ENCODE measurements around the gene C5AR1.
"Not testable (repeated sequence)": the region's sequence is repeated elsewhere in the genome, so short reads cannot be mapped to it uniquely, and the experiment has no call there.

The C5AR1 gene

GRCh38 chr19:47357788-47358680 is 48.4 kb downstream of the C5AR1 start:
- FAIRE-seq (no peak), DNase-seq (ENCODE audit: insufficient read length) (no peak)
- TF ChIP-seq POLR2A (IDR thresholded peaks at IDR 0.05; ENCODE audit: low read depth, low read length) (no peak), POLR2AphosphoS5 (IDR thresholded peaks at IDR 0.05; ENCODE audit: low read depth, low read length) (no peak), TAF1 (IDR thresholded peaks at IDR 0.05; ENCODE audit: borderline replicate concordance, low read depth, low read length) (no peak)

- TF ChIP-seq TAF1 (IDR thresholded peaks at IDR 0.05; ENCODE audit: borderline replicate concordance, low read depth, low read length) (no peak), POLR2AphosphoS5 (IDR thresholded peaks at IDR 0.05; ENCODE audit: low read depth, low read length) (no peak), POLR2A (IDR thresholded peaks at IDR 0.05; ENCODE audit: low read depth, low read length) (no peak)
- no peak for DNase-seq (ENCODE audit: insufficient read length)
- FAIRE-seq, result no peak
Measured at GRCh38 chr19:47358936-47359335, 49.3 kb downstream of the C5AR1 start.

GRCh38 chr19:47362321-47362720 is 52.7 kb downstream of the C5AR1 start:
- FAIRE-seq, result no peak
- no peak for DNase-seq (ENCODE audit: insufficient read length)
- TF ChIP-seq POLR2A (IDR thresholded peaks at IDR 0.05; ENCODE audit: low read depth, low read length) (no peak), POLR2AphosphoS5 (IDR thresholded peaks at IDR 0.05; ENCODE audit: low read depth, low read length) (no peak), TAF1 (IDR thresholded peaks at IDR 0.05; ENCODE audit: borderline replicate concordance, low read depth, low read length) (no peak)

DNA sequence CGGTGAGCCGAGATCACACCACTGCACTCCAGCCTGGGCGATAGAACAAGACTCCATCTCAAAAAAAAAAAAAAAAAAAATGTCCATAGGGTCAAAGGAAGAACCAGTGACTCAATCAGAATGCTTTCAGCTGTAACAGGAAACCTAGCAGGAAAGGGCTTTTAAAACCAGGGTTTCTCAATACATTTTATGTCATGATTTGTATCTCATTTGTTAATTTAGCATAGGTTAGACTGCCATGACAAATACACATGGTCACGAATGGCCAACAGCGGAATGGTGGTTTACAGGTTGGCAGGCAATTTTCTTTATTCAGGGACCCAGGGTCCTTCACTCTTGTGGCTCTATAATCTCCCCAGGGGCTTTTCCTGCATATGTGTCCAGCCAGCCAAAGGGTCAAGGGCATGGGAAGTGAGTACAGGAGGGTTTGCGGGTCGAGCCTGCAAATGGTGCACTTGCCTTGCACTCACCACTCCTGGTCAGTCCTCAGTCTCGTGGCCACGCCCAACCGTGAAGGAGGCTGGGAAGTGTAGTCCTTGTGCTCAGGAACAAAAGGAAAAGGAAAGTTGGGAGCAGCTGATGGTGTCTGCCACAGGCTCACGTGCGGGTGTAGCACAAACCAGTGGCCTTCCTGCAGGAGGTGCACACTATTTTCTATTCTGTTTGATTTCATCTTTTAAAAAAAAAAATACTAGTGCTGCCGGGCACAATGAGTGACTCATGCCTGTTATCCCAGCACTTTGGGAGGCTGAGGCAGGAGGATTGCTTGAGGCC is 54.3 kb downstream of the C5AR1 start:
- TF ChIP-seq TAF1 (IDR thresholded peaks at IDR 0.05; ENCODE audit: borderline replicate concordance, low read depth, low read length), result no peak
- TF ChIP-seq POLR2AphosphoS5 (IDR thresholded peaks at IDR 0.05; ENCODE audit: low read depth, low read length), result no peak
- no peak for TF ChIP-seq POLR2A (IDR thresholded peaks at IDR 0.05; ENCODE audit: low read depth, low read length)
- FAIRE-seq, result no peak
- DNase-seq (ENCODE audit: insufficient read length), result no peak

DNA sequence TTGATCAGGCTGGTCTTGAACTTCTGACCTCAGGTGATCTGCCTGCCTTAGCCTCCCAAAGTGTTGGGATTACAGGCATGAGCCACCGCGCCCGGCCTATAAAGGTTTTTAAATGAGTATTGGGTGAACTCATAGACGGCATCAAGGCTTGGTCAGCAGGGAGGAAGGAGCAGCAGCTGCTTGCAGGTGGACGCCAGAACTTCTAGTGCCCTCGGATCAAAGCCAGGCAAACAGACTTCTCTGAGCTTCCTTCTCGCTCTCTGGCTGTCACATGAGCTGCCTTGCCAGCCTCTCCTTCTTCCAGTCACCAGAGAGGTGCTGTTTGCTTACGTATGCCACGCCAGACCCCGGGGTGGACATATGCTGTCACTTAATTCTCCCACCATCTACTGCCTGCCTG is 55.8 kb downstream of the C5AR1 start:
- not testable (repeated sequence) for FAIRE-seq; DNase-seq (ENCODE audit: insufficient read length)

DNA sequence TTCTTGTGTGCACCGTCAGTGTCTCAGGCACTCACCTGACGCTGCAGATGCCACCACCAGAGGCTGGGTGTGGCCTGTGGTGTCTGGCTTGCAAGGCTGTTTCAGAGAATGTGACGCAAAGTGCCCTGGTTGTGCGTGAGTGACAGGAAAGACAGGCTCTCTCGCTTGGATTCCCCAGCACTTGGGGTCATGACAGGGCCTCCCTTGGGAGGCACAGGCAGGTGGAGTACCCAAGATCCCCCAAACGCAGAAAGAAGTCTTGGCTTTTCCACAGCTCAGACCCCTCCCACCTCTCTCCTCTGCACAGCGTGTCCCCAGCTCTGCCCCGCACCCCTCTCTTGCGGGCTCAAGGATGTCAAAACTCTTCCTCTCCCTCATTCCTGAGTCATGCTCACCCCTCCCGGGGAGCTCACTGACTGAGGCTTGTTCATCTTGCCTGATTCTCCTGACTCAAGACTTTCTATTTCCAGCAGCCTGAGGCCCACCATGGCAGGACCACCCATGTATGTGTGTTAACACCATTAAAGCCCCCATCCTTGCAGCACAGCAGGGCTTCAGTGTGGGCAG is 60.5 kb downstream of the C5AR1 start:
- FAIRE-seq, result no peak
- no peak for DNase-seq (ENCODE audit: insufficient read length)
- TF ChIP-seq POLR2A (IDR thresholded peaks at IDR 0.05; ENCODE audit: low read depth, low read length), result no peak
- no peak for TF ChIP-seq POLR2AphosphoS5 (IDR thresholded peaks at IDR 0.05; ENCODE audit: low read depth, low read length)
- TF ChIP-seq TAF1 (IDR thresholded peaks at IDR 0.05; ENCODE audit: borderline replicate concordance, low read depth, low read length), result no peak

- TF ChIP-seq POLR2AphosphoS5 (IDR thresholded peaks at IDR 0.05; ENCODE audit: low read depth, low read length) (no peak), POLR2A (IDR thresholded peaks at IDR 0.05; ENCODE audit: low read depth, low read length) (no peak), TAF1 (IDR thresholded peaks at IDR 0.05; ENCODE audit: borderline replicate concordance, low read depth, low read length) (no peak)
- FAIRE-seq (no peak), DNase-seq (ENCODE audit: insufficient read length) (no peak)
Measured at GRCh38 chr19:47371261-47371660, 61.6 kb downstream of the C5AR1 start.
